Mononuclear cell (primary cell): ENCODE measurements around the gene SELENOO. TPM values are rescaled to one million over a fixed set of nuclear protein-coding genes. Genes with fewer than 3 reads are reported as not detected.

Experiments
- H3K27me3 ChIP-seq: 2 replicates; pipeline ENCODE4 v1.6.0; 2011; ENCODE audit warnings: low read length, control low read depth; ENCODE audit not compliant: insufficient read depth
- H3K4me1 ChIP-seq: 2 replicates; pipeline ENCODE4 v1.5.1; 2011; ENCODE audit warnings: mild to moderate bottlenecking, low read length, control low read depth; ENCODE audit not compliant: insufficient read depth
- H3K4me3 ChIP-seq: 2 replicates; pipeline ENCODE4 v1.5.1; 2011; ENCODE audit warnings: mild to moderate bottlenecking, low read length, moderate library complexity
- H3K9me3 ChIP-seq: 2 replicates; pipeline ENCODE4 v1.5.1; 2011; ENCODE audit warnings: low read depth, mild to moderate bottlenecking, control low read depth, low read length
- total RNA-seq: library from RNA; depleted of rRNA; stranded (reverse); fragments of >200 nt; gene quantifications from one replicate; pipeline ENCODE4 v1.2.3, GENCODE V29; 2012

The SELENOO gene
- total RNA-seq, 1 donor: 11.8 TPM

- H3K9me3 ChIP-seq: no peaks in the 10 kb centered on the region
- no peak overlapping the region for H3K4me3 ChIP-seq
- H3K27me3 ChIP-seq: peaks cover 13% of the 10 kb centered on the region
- H3K4me1 ChIP-seq: peaks cover 4% of the 10 kb centered on the region
Measured at GRCh38 chr22:50262460-50262911, 61.7 kb downstream of the SELENOO start.

- peaks cover 13% of the 10 kb centered on the region for H3K27me3 ChIP-seq
- no peak overlapping the region for H3K4me3 ChIP-seq
- H3K9me3 ChIP-seq: no peaks in the 10 kb centered on the region
- H3K4me1 ChIP-seq: peaks cover 4% of the 10 kb centered on the region
Measured at GRCh38 chr22:50262973-50263617, 62.3 kb downstream of the SELENOO start.

- Histone ChIP-seq H3K4me1 (peaks cover 4% of the 10 kb centered on the region), H3K27me3 (peaks cover 16% of the 10 kb centered on the region)
Measured at GRCh38 chr22:50264104-50264745, 63.4 kb downstream of the SELENOO start.

GRCh38 chr22:50264946-50265669 lies 64.3 kb downstream of the SELENOO start:
- Histone ChIP-seq H3K4me3 (no peak overlapping the region), H3K9me3 (no peaks in the 10 kb centered on the region), H3K27me3 (peaks cover 20% of the 10 kb centered on the region), H3K4me1 (peaks cover 8% of the 10 kb centered on the region)

More at GRCh38 chr22:50264104-50264745, 63.4 kb downstream of the SELENOO start:
- H3K9me3 ChIP-seq: no peaks in the 10 kb centered on the region
- no peak overlapping the region for H3K4me3 ChIP-seq

GRCh38 chr22:50266994-50267393 lies 66.2 kb downstream of the SELENOO start:
- H3K27me3 ChIP-seq: peaks cover 27% of the 10 kb centered on the region
- H3K4me3 ChIP-seq: no peak overlapping the region
- peaks cover 21% of the 10 kb centered on the region for H3K4me1 ChIP-seq
- H3K9me3 ChIP-seq: no peaks in the 10 kb centered on the region

Other genes with a start within 250 kb of the SELENOO start
- 172 TPM for gene PIM3, start 240.2 kb upstream of the SELENOO start, total RNA-seq
- gene IL17REL, start 188.2 kb upstream of the SELENOO start, total RNA-seq: not detected
- not detected for gene TTLL8, start 142.7 kb upstream of the SELENOO start, total RNA-seq
- 2.8 TPM for gene MLC1, start 115.6 kb upstream of the SELENOO start, total RNA-seq
- not detected for gene MOV10L1, start 111.0 kb upstream of the SELENOO start, total RNA-seq
- gene PANX2, start 30.3 kb upstream of the SELENOO start, total RNA-seq: 0.94 TPM
- gene TRABD, start 15.1 kb upstream of the SELENOO start, total RNA-seq: 44.0 TPM
- 45.1 TPM for gene TUBGCP6, start 44.0 kb downstream of the SELENOO start, total RNA-seq
- 36.4 TPM for gene HDAC10, start 50.3 kb downstream of the SELENOO start, total RNA-seq
- gene MAPK12, start 60.7 kb downstream of the SELENOO start, total RNA-seq: 0.73 TPM
- 1.3 TPM for gene MAPK11, start 69.4 kb downstream of the SELENOO start, total RNA-seq
- 66.0 TPM for gene PLXNB2, start 106.6 kb downstream of the SELENOO start, total RNA-seq
- gene DENND6B, start 126.0 kb downstream of the SELENOO start, total RNA-seq: 1.0 TPM
- 27.5 TPM for gene PPP6R2, start 142.3 kb downstream of the SELENOO start, total RNA-seq